Stimulated activated naive CD8-positive, alpha-beta T cell treated with anti-CD3 and anti-CD28 coated beads, Interleukin-15, amount 100 ng/mL, for 72 hours (primary cell): ENCODE data around the gene PAX4.

Experiments
- ATAC-seq: fragments of 150-1000 bp; cut with Tn5 transposase; 2 replicates; pipeline ENCODE4 v1.10.0; 2021; ENCODE audit warnings: mild to moderate bottlenecking, moderate library complexity
- DNase-seq, 2 donors: peaks; one replicate each; pipeline ENCODE4 v3.0.0; 2021 to 2022
- H3K27ac Mint-ChIP-seq, 2 donors: one replicate each; pipeline ENCODE4 v1.8.0; 2022; ENCODE audit warnings: mild to moderate bottlenecking in 2 of 2, mixed read lengths in 2 of 2, moderate library complexity in 2 of 2
- H3K27me3 Mint-ChIP-seq: one replicate; pipeline ENCODE4 v1.8.0; 2022; ENCODE audit warnings: mixed read lengths
- H3K4me1 Mint-ChIP-seq: one replicate; pipeline ENCODE4 v1.8.0; 2022; ENCODE audit warnings: mild to moderate bottlenecking, mixed read lengths
- H3K4me3 Mint-ChIP-seq, 2 donors: one replicate each; pipeline ENCODE4 v1.8.0; 2022; ENCODE audit warnings: mild to moderate bottlenecking in 2 of 2, mixed read lengths in 2 of 2, moderate library complexity in 1 of 2
- H3K9me3 Mint-ChIP-seq, 2 donors: one replicate each; pipeline ENCODE4 v1.8.0; 2022; ENCODE audit warnings: mixed read lengths in 2 of 2

Gene PAX4

DNA sequence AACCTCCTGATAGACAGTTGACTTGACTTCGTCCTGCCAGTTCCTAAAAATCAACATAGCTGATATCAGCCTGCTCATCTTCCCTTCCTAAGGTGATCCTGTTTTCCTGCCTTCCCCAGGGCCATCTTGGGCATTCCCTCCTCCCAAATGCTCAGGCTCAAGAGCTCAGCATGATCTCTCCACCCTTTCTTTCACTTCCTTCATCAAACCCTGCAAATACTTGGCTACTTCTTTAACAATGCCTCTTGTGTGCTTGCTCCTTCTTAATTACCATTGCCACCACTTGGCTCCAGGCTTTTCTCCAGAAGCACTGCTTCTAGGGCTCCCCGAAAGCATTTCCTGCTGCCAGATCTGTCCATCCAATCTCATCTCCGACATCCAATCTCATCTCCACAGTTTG is 17.1 kb downstream of the PAX4 start:
- DNase-seq (no peak), ATAC-seq (no peak)
- Mint-ChIP-seq H3K27ac (no peak overlapping the region), H3K4me1 (no peaks in the 10 kb centered on the region), H3K4me3 (no peak overlapping the region), H3K9me3 (no peaks in the 10 kb centered on the region), H3K27me3 (no peaks in the 10 kb centered on the region)

DNA sequence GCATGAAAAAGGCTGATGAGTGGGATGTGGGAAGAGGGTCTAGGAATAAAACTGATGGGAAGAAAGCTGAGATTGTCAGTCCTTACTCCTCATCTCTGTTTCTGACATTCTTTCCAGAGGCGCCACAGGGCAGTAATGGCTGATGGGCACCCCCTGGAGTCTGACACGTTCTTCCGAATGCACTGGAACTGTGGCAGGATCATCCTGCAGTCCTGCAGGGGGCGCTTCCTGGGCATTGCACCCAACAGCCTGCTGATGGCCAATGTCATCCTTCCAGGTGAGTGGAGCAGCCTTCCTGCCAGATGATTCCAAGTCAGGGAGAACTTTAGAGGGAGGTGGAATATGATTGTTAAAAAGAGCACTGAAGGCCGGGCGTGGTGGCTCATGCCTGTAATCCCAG is 19.6 kb downstream of the PAX4 start:
- Mint-ChIP-seq H3K27ac (no peak overlapping the region), H3K9me3 (no peaks in the 10 kb centered on the region), H3K27me3 (no peaks in the 10 kb centered on the region), H3K4me1 (peaks cover 7% of the 10 kb centered on the region), H3K4me3 (no peak overlapping the region)
- ATAC-seq (no peak), DNase-seq (no peak)

DNA sequence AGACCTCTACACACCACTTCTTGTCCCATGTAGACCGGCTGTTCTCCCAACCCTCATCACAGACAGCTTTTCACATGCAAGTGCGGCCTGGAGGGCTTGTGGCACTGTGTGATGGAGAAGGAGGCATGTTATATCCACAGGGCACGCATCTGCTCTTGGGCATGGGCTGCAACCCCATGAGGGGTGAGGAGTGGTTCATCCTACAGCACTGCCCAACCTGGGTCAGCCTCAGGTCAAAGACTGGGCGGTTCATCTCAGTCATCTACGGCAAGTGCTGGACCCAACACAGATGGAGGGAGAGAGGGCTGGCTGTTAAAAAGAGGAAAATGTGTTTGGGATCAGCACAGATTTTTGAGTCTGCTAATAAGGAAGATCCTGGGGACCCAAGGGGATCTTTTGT is 22.2 kb downstream of the PAX4 start:
- Mint-ChIP-seq H3K4me3 (no peak overlapping the region), H3K4me1 (peaks cover 18% of the 10 kb centered on the region), H3K9me3 (no peaks in the 10 kb centered on the region), H3K27ac (no peak overlapping the region), H3K27me3 (no peaks in the 10 kb centered on the region)
- no peak for DNase-seq
- ATAC-seq = no peak

DNA sequence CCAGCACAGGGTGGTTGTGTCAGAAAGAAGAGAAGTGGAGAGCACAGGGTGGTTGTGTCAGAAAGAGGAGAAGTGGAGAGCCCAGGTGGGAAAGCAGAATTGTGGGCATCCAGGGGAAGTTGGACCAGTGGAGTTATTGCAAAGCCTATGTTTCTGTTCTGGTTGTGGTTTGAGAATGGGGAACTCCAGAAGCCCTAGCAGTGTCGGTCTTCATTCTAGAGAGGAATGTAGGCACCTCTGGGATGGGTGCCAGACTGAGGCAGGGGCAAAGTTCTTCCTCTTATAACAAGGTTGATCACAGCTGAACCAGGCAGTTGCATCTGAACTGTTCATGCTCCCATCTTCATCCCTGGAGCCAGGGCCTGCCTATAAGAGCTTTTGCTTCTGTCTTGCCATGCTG is 23.5 kb downstream of the PAX4 start:
- no peaks in the 10 kb centered on the region for H3K27me3 Mint-ChIP-seq
- DNase-seq (no peak), ATAC-seq (peak; percentile 26)
- H3K27ac Mint-ChIP-seq = peak overlapping the region in 1 of 2 donors; percentile 55
- H3K4me3 Mint-ChIP-seq = no peak overlapping the region
- peaks cover 30% of the 10 kb centered on the region for H3K4me1 Mint-ChIP-seq
- no peaks in the 10 kb centered on the region for H3K9me3 Mint-ChIP-seq

DNA sequence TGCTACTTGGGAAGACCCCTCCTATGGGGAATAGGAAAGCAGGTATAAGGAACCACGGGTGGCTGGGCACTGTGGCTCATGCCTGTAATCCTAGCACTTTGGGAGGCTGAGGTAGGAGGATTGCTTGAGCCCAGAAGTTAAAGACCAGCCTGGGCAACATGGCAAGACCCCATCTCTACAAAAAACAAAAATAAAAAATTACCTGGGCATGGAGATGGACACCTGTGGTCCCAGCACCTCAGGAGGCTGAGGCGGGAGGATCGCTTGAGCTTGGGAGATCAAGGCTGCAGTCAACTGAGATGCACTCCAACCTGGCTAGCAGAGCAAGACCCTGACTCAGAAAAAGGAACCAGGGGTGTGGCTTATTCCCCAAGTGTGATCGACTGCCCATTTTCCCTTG is 25.4 kb downstream of the PAX4 start:
- Mint-ChIP-seq H3K9me3 (no peaks in the 10 kb centered on the region), H3K27me3 (no peaks in the 10 kb centered on the region), H3K27ac (no peak overlapping the region), H3K4me3 (no peak overlapping the region), H3K4me1 (peaks cover 37% of the 10 kb centered on the region)
- DNase-seq (no peak), ATAC-seq (no peak)

DNA sequence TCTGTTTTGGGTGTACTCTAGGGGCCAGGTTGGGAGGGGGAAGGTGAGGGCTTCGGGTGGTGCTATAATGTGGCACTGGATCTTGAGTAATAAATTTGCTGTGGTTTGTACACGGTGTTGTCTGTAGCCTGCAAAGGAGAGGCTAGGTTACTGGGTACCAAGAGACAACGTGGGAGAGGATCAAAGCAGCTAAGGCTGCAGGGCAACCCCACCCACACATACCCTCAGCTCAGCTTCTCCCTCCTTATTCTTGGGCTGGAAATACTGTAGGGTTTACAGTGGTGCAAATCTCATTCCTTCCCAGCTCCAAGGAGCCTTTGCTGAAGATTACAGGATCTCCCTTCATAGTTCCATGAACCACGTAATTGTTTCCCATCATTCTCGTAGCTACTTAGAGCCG is 26.4 kb downstream of the PAX4 start:
- DNase-seq (no peak), ATAC-seq (no peak)
- Mint-ChIP-seq H3K9me3 (no peaks in the 10 kb centered on the region), H3K27me3 (no peaks in the 10 kb centered on the region), H3K27ac (peak overlapping the region in 1 of 2 donors; percentile 23), H3K4me1 (peaks cover 37% of the 10 kb centered on the region), H3K4me3 (no peak overlapping the region)

DNA sequence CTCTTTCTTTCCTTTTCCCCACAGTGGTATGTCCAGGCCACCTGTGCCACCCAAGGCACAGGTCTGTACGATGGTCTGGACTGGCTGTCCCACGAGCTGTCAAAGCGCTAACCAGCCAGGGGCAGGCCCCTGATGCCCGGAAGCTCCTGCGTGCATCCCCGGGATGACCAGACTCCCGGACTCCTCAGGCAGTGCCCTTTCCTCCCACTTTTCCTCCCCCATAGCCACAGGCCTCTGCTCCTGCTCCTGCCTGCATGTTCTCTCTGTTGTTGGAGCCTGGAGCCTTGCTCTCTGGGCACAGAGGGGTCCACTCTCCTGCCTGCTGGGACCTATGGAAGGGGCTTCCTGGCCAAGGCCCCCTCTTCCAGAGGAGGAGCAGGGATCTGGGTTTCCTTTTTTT is 26.8 kb downstream of the PAX4 start:
- H3K27me3 Mint-ChIP-seq = no peaks in the 10 kb centered on the region
- H3K4me3 Mint-ChIP-seq = no peak overlapping the region
- peak overlapping the region in 1 of 2 donors; percentile 23 for H3K27ac Mint-ChIP-seq
- no peaks in the 10 kb centered on the region for H3K9me3 Mint-ChIP-seq
- H3K4me1 Mint-ChIP-seq = peaks cover 37% of the 10 kb centered on the region
- no peak for DNase-seq
- ATAC-seq = no peak

DNA sequence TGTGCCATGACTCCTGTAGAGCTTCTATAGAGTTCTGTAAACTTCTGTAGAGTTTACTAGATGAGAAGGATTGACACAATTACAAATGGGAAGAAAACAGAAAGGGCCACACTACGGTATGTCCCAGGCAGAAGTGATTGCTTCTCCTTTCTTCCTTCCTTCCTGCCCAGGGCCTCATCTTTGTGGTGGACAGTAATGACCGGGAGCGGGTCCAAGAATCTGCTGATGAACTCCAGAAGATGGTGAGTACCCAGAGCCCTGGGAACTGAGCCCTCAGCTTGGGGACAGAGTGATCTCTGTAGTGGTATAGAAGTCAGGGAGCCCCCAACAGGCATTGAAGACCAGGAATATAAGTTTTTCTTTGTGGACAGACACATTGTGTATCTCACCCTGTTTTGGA is 28.0 kb downstream of the PAX4 start:
- peak overlapping the region; percentile 20 to 87 for H3K4me3 Mint-ChIP-seq
- H3K9me3 Mint-ChIP-seq = no peaks in the 10 kb centered on the region
- peaks cover 43% of the 10 kb centered on the region for H3K4me1 Mint-ChIP-seq
- ATAC-seq (no peak), DNase-seq (no peak)
- H3K27me3 Mint-ChIP-seq = no peaks in the 10 kb centered on the region
- peak overlapping the region in 1 of 2 donors; percentile 27 for H3K27ac Mint-ChIP-seq

DNA sequence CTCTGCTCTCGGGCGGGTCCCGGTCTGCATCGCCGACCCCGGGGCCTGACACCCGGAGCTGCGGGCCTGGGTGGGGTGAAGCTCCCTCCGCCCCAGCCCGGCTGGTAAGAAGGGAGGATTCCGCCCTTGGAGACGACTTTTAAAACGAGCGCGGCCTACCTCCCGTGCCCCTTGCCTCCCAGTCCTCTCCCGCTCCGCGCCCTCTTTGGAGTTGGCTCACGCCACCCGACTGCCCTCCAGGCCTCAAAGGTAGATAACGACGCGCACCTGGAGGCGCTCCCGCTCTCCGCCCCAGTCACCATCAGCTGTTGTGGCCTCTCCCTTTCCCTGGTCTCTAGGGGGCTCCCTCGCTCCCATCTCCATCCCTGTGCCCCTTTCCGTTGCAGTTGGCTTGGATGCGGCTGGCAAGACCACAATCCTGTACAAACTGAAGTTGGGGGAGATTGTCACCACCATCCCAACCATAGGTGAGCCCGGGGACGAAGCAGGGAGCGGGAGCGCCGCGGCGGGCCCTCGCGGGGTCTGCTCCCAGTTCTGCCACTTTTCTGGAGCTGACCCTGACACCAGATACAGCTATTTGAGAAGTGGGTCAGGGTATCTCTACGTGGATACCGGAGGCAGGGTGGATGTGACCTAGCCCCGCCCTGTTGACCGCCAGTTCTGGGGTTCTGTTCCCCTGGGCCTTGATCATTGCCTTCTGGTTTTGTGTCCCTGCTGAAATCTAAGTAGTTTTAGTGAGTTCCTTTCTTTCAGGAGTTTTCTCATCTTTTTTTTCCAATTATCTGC is 29.1 kb downstream of the PAX4 start:
- H3K9me3 Mint-ChIP-seq = no peaks in the 10 kb centered on the region
- peak in 1 of 2 donors; percentile 44 for DNase-seq
- H3K4me3 Mint-ChIP-seq = peak overlapping the region; percentile 87 to 92
- H3K4me1 Mint-ChIP-seq = peaks cover 46% of the 10 kb centered on the region
- H3K27me3 Mint-ChIP-seq = no peaks in the 10 kb centered on the region
- peak; percentile 27 for ATAC-seq
- peak overlapping the region; percentile 88 to 94 for H3K27ac Mint-ChIP-seq

DNA sequence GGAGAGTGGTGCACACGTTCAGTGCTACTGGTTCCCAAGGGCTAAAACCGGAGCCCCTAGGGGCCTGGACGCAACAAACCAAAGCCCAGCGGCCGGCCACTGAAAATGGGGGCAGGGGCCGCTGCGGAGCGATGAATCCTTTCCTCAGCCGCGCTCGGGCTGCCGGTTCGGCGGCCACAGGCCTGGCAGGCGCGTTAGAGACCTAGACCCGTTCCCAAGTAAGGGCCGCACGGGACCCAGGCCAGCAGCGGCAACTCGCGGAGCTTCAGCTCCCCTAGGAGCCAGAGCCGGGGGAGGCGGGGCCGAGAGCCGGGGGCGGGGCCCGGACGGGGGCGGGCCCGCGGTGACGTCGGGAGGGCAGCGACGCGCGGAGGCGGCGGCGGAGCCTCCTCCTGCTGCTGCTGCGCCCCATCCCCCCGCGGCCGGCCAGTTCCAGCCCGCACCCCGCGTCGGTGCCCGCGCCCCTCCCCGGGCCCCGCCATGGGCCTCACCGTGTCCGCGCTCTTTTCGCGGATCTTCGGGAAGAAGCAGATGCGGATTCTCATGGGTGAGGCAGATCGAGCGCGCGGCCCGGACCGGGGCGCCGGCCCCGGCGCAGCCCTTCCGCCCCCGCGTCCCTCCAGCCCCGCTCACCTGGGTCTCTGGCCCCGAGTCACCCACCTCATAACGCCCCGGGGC is 29.8 kb downstream of the PAX4 start, which contains the start of gene ARF5:
Gene ARF5 (plus strand): TSS at position 393 of the 678 bp plus-strand sequence. CDS start 88 bp downstream, at position 481.
- Mint-ChIP-seq H3K4me1 (peaks cover 53% of the 10 kb centered on the region), H3K27me3 (no peaks in the 10 kb centered on the region), H3K27ac (peak within 1 kb of the TSS; percentile 88 to 94), H3K9me3 (no peaks in the 10 kb centered on the region), H3K4me3 (peak within 1 kb of the TSS; percentile 87 to 92)
- peak; percentile 85 for ATAC-seq
- peak; percentile 84 to 87 for DNase-seq

DNA sequence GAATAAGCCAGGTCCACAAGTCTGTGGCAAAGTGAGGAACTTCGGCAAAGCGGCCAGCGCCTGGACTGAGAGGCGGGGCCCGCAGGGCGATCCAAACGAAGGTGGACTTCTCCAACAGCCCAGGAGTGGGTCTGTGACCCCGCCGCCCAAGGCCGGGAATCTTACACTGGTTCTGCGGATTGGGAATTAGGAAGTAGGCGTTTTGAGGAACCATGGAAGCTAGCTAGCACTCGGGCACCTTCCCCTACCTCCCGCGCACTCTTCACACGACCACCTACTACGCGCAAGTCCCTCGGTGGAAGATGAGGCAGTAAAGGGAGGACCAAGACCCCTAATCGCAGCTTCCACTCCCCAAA is 30.3 kb downstream of the PAX4 start:
- peaks cover 58% of the 10 kb centered on the region for H3K4me1 Mint-ChIP-seq
- H3K9me3 Mint-ChIP-seq = no peaks in the 10 kb centered on the region
- no peak for ATAC-seq
- H3K4me3 Mint-ChIP-seq = peak overlapping the region; percentile 74 to 80
- H3K27me3 Mint-ChIP-seq = no peaks in the 10 kb centered on the region
- no peak overlapping the region for H3K27ac Mint-ChIP-seq
- DNase-seq = no peak

DNA sequence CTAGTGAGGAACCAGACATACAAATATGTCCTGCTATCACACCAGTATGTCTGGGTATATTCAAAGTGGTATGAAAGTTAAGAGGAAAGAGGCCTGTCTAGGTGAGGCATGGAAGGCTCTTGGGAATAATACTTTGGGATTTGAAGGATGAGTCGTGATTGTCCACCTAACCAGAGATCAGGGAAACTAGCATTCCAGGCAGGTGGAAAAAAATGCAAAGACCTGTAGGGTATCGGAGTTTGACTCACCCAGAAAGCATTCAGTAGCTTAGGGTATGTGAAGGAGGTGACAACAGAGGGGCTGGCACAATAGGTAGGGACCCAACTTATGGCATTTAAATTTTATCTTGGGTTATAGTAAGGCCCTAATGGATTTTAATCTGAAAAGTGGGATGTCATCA is 31.6 kb downstream of the PAX4 start:
- H3K27ac Mint-ChIP-seq = no peak overlapping the region
- peaks cover 66% of the 10 kb centered on the region for H3K4me1 Mint-ChIP-seq
- peak overlapping the region in 1 of 2 donors; percentile 12 for H3K4me3 Mint-ChIP-seq

DNA sequence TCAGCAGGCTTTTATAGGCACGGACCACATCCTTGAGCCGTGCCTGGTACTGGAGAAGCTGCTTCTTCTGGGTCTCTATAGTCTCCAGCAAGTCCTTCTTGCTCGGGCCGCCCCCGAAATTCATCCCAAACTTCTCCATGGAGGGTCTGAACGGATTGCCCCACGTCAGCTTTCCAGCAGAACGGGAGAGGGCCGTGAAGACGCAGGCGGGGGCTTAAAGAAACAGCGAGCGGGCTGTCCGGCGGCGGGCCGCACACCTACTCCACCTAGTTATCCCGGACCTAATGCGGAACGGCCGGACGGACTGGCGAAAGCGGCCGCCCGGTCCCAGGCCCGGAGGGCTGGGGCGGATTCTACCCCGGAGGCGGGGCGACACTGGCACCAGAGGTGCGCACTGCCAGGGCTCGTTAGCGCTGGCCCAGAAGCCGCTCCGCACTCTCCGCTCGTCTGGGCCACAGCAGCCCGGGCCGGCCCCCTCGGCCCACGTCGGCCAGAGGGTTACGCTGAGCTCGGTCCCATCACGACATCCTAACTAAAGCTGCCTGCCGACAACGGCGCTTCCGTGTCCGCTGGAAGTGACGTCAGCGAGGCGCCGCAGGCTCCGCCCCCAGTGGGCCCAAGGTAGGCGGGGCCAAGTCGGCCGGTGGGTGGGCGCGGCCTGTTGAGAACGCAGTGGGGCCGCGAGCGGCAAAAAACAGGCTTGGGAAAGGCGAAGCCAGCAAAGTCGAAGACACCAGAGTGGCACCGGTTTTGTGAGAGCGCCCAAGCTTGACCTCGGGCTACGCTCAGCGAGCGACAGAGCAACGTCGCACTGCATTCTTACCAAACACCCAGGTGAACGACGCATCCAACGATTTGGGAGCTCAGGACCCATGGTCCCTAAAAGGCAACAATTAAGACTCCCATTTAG is 32.6 kb downstream of the PAX4 start, which contains the start of gene GCC1:
Gene GCC1 (minus strand): TSS at position 553 of the 910 bp plus-strand sequence. CDS start 414 bp downstream, at position 139.
- ATAC-seq (peak; percentile 74), DNase-seq (peak; percentile 92 to 94)
- H3K9me3 Mint-ChIP-seq = no peaks in the 10 kb centered on the region
- peaks cover 62% of the 10 kb centered on the region for H3K4me1 Mint-ChIP-seq
- no peaks in the 10 kb centered on the region for H3K27me3 Mint-ChIP-seq
- H3K27ac Mint-ChIP-seq = peak within 1 kb of the TSS; percentile 95 to 98
- H3K4me3 Mint-ChIP-seq = peak within 1 kb of the TSS; percentile 92 to 94

More for the DNA sequence above, 31.6 kb downstream of the PAX4 start:
- H3K9me3 Mint-ChIP-seq = no peaks in the 10 kb centered on the region
- DNase-seq (no peak), ATAC-seq (no peak)
- no peaks in the 10 kb centered on the region for H3K27me3 Mint-ChIP-seq

DNA sequence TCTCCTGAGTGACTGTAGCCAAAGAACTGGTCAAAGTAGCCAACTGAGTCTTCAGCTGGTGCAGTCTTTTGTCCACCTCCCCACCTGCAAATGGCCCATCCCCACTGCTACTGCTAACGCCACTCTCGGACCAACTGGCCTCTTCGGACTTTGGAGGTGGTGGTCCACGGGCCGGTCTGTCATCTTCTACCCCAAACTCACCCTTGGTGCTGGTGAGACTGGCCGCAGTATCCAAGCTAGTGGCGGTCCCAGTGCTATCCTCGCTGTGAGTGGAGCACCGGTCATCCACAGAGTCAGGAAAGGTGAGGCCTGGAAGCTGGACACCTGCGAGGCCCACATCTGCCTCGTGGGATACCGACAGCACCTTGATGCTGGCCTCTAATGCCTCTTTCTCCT is 33.3 kb downstream of the PAX4 start:
- DNase-seq (no peak), ATAC-seq (no peak)
- no peaks in the 10 kb centered on the region for H3K27me3 Mint-ChIP-seq
- peaks cover 60% of the 10 kb centered on the region for H3K4me1 Mint-ChIP-seq
- peak overlapping the region; percentile 95 to 98 for H3K27ac Mint-ChIP-seq
- no peaks in the 10 kb centered on the region for H3K9me3 Mint-ChIP-seq
- H3K4me3 Mint-ChIP-seq = peak overlapping the region; percentile 92 to 94

DNA sequence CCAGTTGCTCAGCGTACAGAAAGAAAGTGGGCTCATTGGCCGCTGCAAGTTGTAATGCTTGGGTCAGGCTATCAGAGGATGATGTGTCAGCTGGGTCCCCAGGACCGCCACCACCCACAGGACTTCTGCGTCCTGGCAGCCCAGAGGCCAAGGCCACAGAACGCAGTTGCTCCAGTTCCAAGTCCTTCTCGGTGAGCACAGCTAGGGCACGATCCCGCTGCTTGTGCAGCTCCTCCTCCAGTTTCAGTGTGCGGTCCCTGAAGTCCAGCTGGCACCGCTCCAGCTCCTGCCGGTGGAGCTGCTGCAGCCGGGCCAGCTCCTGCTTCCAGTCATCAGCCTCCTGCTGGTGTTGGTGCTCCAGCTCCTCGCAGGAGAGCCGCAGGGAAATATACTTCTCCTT is 35.6 kb downstream of the PAX4 start:
- Mint-ChIP-seq H3K27me3 (no peaks in the 10 kb centered on the region), H3K27ac (peak overlapping the region in 1 of 2 donors; percentile 85), H3K4me3 (no peak overlapping the region), H3K4me1 (peaks cover 52% of the 10 kb centered on the region), H3K9me3 (no peaks in the 10 kb centered on the region)
- ATAC-seq = no peak
- no peak for DNase-seq
